Breast epithelium (tissue), 3 donors: ENCODE data around the gene WDR81.

Source experiments
- CTCF ChIP-seq, 3 donors: fragments of 450-650 bp; IDR thresholded peaks; one replicate each; pipeline ENCODE4 v1.5.1; 2016 to 2017; ENCODE audit warnings: antibody characterized with exemption in 3 of 3, mild to moderate bottlenecking in 3 of 3, moderate library complexity in 3 of 3
- POLR2A ChIP-seq: fragments of 450-650 bp; IDR thresholded peaks from one replicate; pipeline ENCODE4 v1.6.1; 2016; ENCODE audit warnings: antibody characterized with exemption, mild to moderate bottlenecking, moderate library complexity

GRCh38 chr17:1705004-1705403 lies 19.5 kb upstream of the WDR81 start:
- no peak for TF ChIP-seq POLR2A
- TF ChIP-seq CTCF (IDR thresholded peaks at IDR 0.05) = no peak
